Hepatic stellate cell (primary cell): ENCODE data around the gene CD2AP.
"Not testable (repeated sequence)": the region's sequence is repeated elsewhere in the genome, so short reads cannot be mapped to it uniquely, and the experiment has no call there.

Source experiments
- DNase-seq: peaks from one replicate; pipeline ENCODE4 v3.0.0; 2011; ENCODE audit warnings: low spot score

Gene CD2AP

GRCh38 chr6:47634210-47635047 is 156.8 kb downstream of the CD2AP start:
- no peak for DNase-seq

GRCh38 chr6:47646689-47647088 is 169.1 kb downstream of the CD2AP start:
- no peak for DNase-seq

- DNase-seq = no peak
These were observed 169.6 kb downstream of the CD2AP start for GRCh38 chr6:47647188-47647587.

GRCh38 chr6:47647626-47648025 is 170.0 kb downstream of the CD2AP start:
- not testable (repeated sequence) for DNase-seq

- no peak for DNase-seq
These were observed 170.4 kb downstream of the CD2AP start for GRCh38 chr6:47648031-47648430.

- DNase-seq = no peak
These were observed 173.2 kb downstream of the CD2AP start for GRCh38 chr6:47650553-47651432.

- peak; percentile 17 for DNase-seq
These were observed 173.9 kb downstream of the CD2AP start for GRCh38 chr6:47651505-47651944.

GRCh38 chr6:47653706-47654105 is 176.1 kb downstream of the CD2AP start:
- no peak for DNase-seq

GRCh38 chr6:47654255-47654654 is 176.7 kb downstream of the CD2AP start:
- DNase-seq = no peak

- no peak for DNase-seq
These were observed 178.4 kb downstream of the CD2AP start for GRCh38 chr6:47655719-47656595.

GRCh38 chr6:47661960-47662359 is 184.4 kb downstream of the CD2AP start:
- DNase-seq = no peak

- no peak for DNase-seq
These were observed 186.1 kb downstream of the CD2AP start for GRCh38 chr6:47663462-47664216.

- no peak for DNase-seq
These were observed 187.5 kb downstream of the CD2AP start for GRCh38 chr6:47665112-47665511.

GRCh38 chr6:47669684-47670513 is 192.3 kb downstream of the CD2AP start:
- no peak for DNase-seq

- DNase-seq = no peak
These were observed 193.3 kb downstream of the CD2AP start for GRCh38 chr6:47670851-47671250.

- DNase-seq = no peak
These were observed 194.2 kb downstream of the CD2AP start for GRCh38 chr6:47671777-47672176.

GRCh38 chr6:47672816-47673215 is 195.2 kb downstream of the CD2AP start:
- no peak for DNase-seq

GRCh38 chr6:47674673-47675072 is 197.1 kb downstream of the CD2AP start:
- no peak for DNase-seq
